Breast epithelium (tissue), 4 donors: ENCODE data around the gene GPR137C. TPM values are rescaled to one million over a fixed set of nuclear protein-coding genes. Genes with fewer than 3 reads are reported as not detected.

Experiments
- DNase-seq, 2 donors: peaks; one replicate each; pipeline ENCODE4 v3.0.0-alpha.2; 2019; ENCODE audit warnings: low spot score in 2 of 2
- H3K27ac ChIP-seq, 2 donors: fragments of 200-600 bp; sonication (generic) in 1 of 2; one replicate each; pipeline ENCODE4 v1.5.1; 2016 to 2019; ENCODE audit warnings: mild to moderate bottlenecking in 1 of 2
- H3K27me3 ChIP-seq, 2 donors: fragments of 200-600 bp; sonication (generic) in 1 of 2; one replicate each; pipeline versions ENCODE4 v1.5.1 to v1.6.0; 2017 to 2019; ENCODE audit warnings: control low read depth in 1 of 2, mild to moderate bottlenecking in 1 of 2
- H3K36me3 ChIP-seq: fragments of 200-600 bp; one replicate; pipeline ENCODE4 v1.5.1; 2019
- H3K4me1 ChIP-seq, 2 donors: fragments of 200-600 bp; sonication (generic); one replicate each; pipeline ENCODE4 v1.5.1; 2016 to 2019; ENCODE audit warnings: control low read depth in 1 of 2
- H3K4me3 ChIP-seq, 3 donors: fragments of 200-600 bp; sonication (generic); 1 replicate in 2 of 3; 2 replicates in 1 of 3; pipeline ENCODE4 v1.5.1; 2016 to 2019; ENCODE audit warnings: mild to moderate bottlenecking in 3 of 3, moderate library complexity in 2 of 3
- H3K9me3 ChIP-seq, 2 donors: fragments of 200-600 bp; sonication (generic) in 1 of 2; one replicate each; pipeline ENCODE4 v1.5.1; 2016 to 2019; ENCODE audit warnings: control low read depth in 1 of 2
- POLR2A ChIP-seq: fragments of 450-650 bp; IDR thresholded peaks from one replicate; pipeline ENCODE4 v1.6.1; 2016; ENCODE audit warnings: antibody characterized with exemption, mild to moderate bottlenecking, moderate library complexity
- POLR2AphosphoS5 ChIP-seq, 3 donors: sonication (generic); formaldehyde crosslinking; IDR thresholded peaks; one replicate each; pipeline ENCODE4 v1.6.1; 2017; ENCODE audit warnings: antibody characterized with exemption in 3 of 3
- intact Hi-C: fragments of 100-400 bp; cut with DNase I; formaldehyde crosslinking; loops from one replicate; pipeline ENCODE4 v1.15.1; 2023; ENCODE audit warnings: low total_unique reads
- total RNA-seq, 3 donors: library from RNA; depleted of rRNA; stranded (reverse); fragments of >200 nt; gene quantifications; one replicate each; pipeline ENCODE4 v1.1.0, GENCODE V29; 2016
- TF ChIP-seq, protein P1 (sequence below), 3 donors: fragments of 450-650 bp; IDR thresholded peaks; one replicate each; pipeline ENCODE4 v1.5.1; 2016 to 2017; ENCODE audit warnings: antibody characterized with exemption in 3 of 3, mild to moderate bottlenecking in 3 of 3, moderate library complexity in 3 of 3

The GPR137C gene
- total RNA-seq, 3 donors from 2014 or later, result 0.33 to 1.2 (median 0.80) TPM

DNA sequence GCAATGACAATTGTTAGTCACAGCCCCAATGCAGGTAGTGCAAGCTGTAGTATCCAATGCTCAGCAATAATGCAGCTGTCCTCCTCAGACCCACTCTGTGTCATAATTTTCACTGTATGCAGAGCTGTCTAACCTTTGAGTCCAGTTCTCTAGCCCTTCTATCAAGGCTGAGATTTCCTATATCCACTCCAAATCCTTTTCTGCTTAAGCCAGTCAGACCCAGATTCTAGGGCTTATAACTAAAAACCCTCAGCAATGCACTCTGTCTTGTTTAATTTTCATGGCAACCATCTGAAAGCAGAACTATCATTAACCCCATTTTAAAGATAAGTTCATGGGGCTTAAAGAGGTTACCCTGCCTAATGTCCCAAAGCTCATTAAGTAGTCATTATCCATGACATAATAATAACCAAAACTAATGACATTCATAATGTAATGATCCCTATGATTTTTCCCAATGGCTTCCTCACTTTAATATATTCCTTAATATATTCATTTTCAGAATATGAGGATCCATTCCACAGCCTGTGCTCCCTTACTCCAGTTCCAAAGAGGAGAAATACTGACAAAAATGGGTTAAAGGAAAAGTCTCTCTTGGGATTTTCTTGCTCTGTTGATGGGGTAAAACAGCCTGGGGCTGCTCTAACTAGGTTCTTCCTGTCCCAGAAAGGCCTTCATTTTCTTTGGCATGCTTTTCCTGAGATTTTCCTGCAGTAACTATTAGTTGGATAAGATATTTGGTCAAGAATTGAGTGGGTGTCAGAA is 29.9 kb upstream of the GPR137C start:
- Histone ChIP-seq H3K9me3 (no peaks in the 10 kb centered on the region), H3K4me1 (no peaks in the 10 kb centered on the region), H3K27me3 (no peaks in the 10 kb centered on the region), H3K4me3 (no peak overlapping the region), H3K27ac (no peak overlapping the region), H3K36me3 (no peaks in the 10 kb centered on the region)
- no peak for DNase-seq
- TF ChIP-seq POLR2AphosphoS5 (IDR thresholded peaks at IDR 0.05) (no peak), POLR2A (no peak)
- TF ChIP-seq, protein P1, sequence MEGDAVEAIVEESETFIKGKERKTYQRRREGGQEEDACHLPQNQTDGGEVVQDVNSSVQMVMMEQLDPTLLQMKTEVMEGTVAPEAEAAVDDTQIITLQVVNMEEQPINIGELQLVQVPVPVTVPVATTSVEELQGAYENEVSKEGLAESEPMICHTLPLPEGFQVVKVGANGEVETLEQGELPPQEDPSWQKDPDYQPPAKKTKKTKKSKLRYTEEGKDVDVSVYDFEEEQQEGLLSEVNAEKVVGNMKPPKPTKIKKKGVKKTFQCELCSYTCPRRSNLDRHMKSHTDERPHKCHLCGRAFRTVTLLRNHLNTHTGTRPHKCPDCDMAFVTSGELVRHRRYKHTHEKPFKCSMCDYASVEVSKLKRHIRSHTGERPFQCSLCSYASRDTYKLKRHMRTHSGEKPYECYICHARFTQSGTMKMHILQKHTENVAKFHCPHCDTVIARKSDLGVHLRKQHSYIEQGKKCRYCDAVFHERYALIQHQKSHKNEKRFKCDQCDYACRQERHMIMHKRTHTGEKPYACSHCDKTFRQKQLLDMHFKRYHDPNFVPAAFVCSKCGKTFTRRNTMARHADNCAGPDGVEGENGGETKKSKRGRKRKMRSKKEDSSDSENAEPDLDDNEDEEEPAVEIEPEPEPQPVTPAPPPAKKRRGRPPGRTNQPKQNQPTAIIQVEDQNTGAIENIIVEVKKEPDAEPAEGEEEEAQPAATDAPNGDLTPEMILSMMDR (IDR thresholded peaks at IDR 0.05), result no peak
- intact Hi-C loops, result no loop called here

DNA sequence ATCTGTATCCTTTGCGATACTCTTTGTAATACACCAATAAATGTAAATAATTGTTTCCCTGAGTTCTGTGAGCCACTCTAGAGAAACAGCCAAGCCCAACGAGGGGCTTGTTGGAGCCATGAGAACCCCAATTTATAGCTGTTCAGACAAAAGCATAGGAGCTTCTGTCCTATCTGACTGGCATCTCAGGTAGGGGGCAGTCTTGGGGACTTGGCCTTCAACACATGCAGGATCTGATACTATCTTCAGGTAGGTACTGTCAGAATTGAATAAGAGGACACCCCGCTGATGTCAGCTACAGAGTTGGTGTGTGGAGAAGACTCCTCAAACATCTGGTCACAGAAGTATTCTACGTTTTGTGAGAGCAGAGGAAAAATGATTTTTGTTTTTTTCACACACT is 25.6 kb upstream of the GPR137C start:
- Histone ChIP-seq H3K9me3 (no peaks in the 10 kb centered on the region), H3K27ac (no peak overlapping the region), H3K36me3 (peaks cover 4% of the 10 kb centered on the region), H3K4me3 (no peak overlapping the region), H3K4me1 (no peaks in the 10 kb centered on the region), H3K27me3 (no peaks in the 10 kb centered on the region)
- no peak for DNase-seq
- intact Hi-C loops, result no loop called here
- no peak for TF ChIP-seq POLR2AphosphoS5 (IDR thresholded peaks at IDR 0.05)
- no peak for TF ChIP-seq POLR2A
- TF ChIP-seq, protein P1 (IDR thresholded peaks at IDR 0.05), result no peak

DNA sequence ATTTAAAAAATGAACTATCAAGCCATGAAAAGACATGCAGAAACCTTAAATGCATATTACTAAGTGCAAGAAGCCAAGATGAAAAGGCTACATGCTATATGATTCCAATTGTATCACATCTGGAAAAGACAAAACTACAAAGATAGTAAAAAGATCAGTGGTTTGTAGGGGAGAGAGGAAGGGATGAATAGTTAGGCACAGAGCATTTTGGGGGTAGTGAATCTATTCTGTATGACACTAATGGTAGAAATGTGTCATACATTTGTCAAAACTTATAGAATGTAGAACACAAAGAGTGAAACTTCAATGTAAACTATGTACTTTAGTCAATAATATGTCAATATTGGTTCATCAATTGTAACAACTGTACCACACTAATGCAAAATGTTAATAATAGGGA is 21.2 kb upstream of the GPR137C start:
- no peak overlapping the region for H3K27ac ChIP-seq
- TF ChIP-seq POLR2A (no peak), POLR2AphosphoS5 (IDR thresholded peaks at IDR 0.05) (no peak)
- TF ChIP-seq, protein P1 (IDR thresholded peaks at IDR 0.05), result no peak
- no peak for DNase-seq
- no peak overlapping the region for H3K4me3 ChIP-seq
- intact Hi-C loops, result no loop called here
- peaks cover 4% of the 10 kb centered on the region for H3K36me3 ChIP-seq
- H3K4me1 ChIP-seq, result no peaks in the 10 kb centered on the region
- H3K9me3 ChIP-seq, result no peaks in the 10 kb centered on the region
- H3K27me3 ChIP-seq, result no peaks in the 10 kb centered on the region

DNA sequence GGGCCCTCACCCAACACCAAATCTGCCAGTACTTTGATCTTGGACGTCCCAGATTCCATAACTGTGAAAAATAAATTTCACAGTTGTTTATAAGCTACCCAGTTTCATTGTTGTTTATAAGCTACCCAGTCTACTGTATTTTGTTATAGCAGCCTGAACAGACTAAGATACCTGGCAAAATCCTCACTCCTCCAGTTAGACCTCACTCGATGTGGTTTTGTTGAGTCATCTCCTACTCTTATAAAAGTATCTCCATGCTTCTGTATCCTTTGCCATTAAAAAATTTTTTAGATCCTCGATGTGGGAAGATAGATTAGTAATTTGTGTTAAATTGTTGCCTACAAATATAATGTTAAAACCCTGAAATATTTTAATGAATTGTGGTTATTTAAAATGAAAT is 16.4 kb upstream of the GPR137C start:
- H3K9me3 ChIP-seq, result no peaks in the 10 kb centered on the region
- intact Hi-C loops, result no loop called here
- H3K27me3 ChIP-seq, result no peaks in the 10 kb centered on the region
- H3K4me1 ChIP-seq, result no peaks in the 10 kb centered on the region
- no peak overlapping the region for H3K4me3 ChIP-seq
- DNase-seq, result no peak
- TF ChIP-seq POLR2AphosphoS5 (IDR thresholded peaks at IDR 0.05) (no peak), POLR2A (no peak)
- TF ChIP-seq, protein P1 (IDR thresholded peaks at IDR 0.05), result no peak
- H3K36me3 ChIP-seq, result no peaks in the 10 kb centered on the region
- no peak overlapping the region for H3K27ac ChIP-seq

DNA sequence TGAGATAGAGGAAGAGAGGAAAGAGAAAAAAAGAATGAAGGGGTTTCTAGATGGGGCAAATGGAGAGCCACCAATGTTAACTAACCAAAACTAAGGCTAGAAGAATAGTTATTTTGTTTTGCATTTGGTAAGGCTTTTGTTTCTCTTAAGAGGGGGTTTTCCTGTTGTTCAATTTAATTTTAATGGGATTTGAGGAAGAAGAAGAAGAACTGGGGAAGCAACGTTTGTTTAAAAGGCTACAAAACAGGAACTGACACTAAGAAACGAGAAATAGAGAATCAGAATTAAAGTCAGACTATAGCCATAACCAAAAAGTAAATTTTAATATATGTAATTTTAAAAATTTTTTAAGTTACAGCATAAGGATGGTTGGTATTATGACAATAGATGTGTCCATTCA is 14.0 kb upstream of the GPR137C start:
- Histone ChIP-seq H3K4me1 (no peaks in the 10 kb centered on the region), H3K27ac (no peak overlapping the region), H3K36me3 (peaks cover 12% of the 10 kb centered on the region), H3K27me3 (no peaks in the 10 kb centered on the region), H3K4me3 (no peak overlapping the region), H3K9me3 (no peaks in the 10 kb centered on the region)
- DNase-seq, result no peak
- TF ChIP-seq, protein P1 (IDR thresholded peaks at IDR 0.05), result no peak
- no peak for TF ChIP-seq POLR2AphosphoS5 (IDR thresholded peaks at IDR 0.05)
- TF ChIP-seq POLR2A, result no peak
- intact Hi-C loops, result no loop called here
